ENCODE data around the gene ANKRD34A.

GRCh38 chr1:145991735-145992412 lies 27.5 kb upstream of the ANKRD34A start:
- no peak for TF ChIP-seq TEAD4 (CRISPR knock-in tag; IDR thresholded peaks at IDR 0.05)
- no peak for TF ChIP-seq AR (CRISPR knock-in tag; IDR thresholded peaks at IDR 0.05)
- no peak for TF ChIP-seq JAZF1 (CRISPR knock-in tag; IDR thresholded peaks at IDR 0.05)
- no peak for TF ChIP-seq CTCF (IDR thresholded peaks at IDR 0.05)
- no peak for TF ChIP-seq NFYB (CRISPR knock-in tag; conservative IDR thresholded peaks at IDR 0.05; ENCODE audit: low read depth)
- TF ChIP-seq HMGA2 (CRISPR knock-in tag; IDR thresholded peaks at IDR 0.05): no peak
- TF ChIP-seq, protein P1, sequence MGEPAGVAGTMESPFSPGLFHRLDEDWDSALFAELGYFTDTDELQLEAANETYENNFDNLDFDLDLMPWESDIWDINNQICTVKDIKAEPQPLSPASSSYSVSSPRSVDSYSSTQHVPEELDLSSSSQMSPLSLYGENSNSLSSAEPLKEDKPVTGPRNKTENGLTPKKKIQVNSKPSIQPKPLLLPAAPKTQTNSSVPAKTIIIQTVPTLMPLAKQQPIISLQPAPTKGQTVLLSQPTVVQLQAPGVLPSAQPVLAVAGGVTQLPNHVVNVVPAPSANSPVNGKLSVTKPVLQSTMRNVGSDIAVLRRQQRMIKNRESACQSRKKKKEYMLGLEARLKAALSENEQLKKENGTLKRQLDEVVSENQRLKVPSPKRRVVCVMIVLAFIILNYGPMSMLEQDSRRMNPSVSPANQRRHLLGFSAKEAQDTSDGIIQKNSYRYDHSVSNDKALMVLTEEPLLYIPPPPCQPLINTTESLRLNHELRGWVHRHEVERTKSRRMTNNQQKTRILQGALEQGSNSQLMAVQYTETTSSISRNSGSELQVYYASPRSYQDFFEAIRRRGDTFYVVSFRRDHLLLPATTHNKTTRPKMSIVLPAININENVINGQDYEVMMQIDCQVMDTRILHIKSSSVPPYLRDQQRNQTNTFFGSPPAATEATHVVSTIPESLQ (CRISPR knock-in tag; IDR thresholded peaks at IDR 0.05): no peak
